ENCODE results near the gene ATP1A2. TPM values are rescaled to one million over a fixed set of nuclear protein-coding genes. Genes with fewer than 3 reads are reported as not detected.

Gene ATP1A2
- total RNA-seq, 1 experiment from 2014 or later, result 0.15 TPM

DNA sequence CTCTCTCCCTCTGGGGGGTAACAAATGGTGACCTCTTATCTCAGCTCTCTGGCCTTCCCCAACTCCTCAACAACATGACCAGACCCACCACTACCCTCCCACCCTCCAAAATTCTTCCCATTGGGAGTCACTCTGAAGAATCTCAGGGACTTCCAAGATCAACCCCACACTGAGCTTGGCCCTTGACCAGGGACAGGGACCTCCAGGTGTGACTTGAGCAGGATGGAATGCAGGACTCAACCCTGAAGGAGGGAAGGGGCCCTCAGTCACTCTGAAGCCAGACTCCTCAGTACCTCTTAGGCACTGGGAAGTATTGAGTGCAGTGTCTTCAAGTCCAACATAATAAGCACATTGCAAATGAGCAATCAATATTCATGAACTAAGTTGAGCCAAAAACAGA lies 76.7 kb downstream of the ATP1A2 start:
- peaks cover 7% of the 10 kb centered on the region; the same call in 1 of the 2 replicates for H3K4me1 ChIP-seq (ENCODE audit: control insufficient read depth, insufficient read depth, low read length)
- H3K9me3 ChIP-seq (ENCODE audit: control insufficient read depth, insufficient read depth, low read depth, low read length), result no peaks in the 10 kb centered on the region
- TF ChIP-seq TCF7L2 (IDR thresholded peaks at IDR 0.05; ENCODE audit: low read depth, low read length) (no peak), SIN3A (IDR thresholded peaks at IDR 0.05; ENCODE audit: borderline replicate concordance, insufficient read depth, low read depth, low read length) (no peak), POLR2AphosphoS5 (IDR thresholded peaks at IDR 0.05; ENCODE audit: low read depth, low read length) (no peak)
- TF ChIP-seq, protein P1, sequence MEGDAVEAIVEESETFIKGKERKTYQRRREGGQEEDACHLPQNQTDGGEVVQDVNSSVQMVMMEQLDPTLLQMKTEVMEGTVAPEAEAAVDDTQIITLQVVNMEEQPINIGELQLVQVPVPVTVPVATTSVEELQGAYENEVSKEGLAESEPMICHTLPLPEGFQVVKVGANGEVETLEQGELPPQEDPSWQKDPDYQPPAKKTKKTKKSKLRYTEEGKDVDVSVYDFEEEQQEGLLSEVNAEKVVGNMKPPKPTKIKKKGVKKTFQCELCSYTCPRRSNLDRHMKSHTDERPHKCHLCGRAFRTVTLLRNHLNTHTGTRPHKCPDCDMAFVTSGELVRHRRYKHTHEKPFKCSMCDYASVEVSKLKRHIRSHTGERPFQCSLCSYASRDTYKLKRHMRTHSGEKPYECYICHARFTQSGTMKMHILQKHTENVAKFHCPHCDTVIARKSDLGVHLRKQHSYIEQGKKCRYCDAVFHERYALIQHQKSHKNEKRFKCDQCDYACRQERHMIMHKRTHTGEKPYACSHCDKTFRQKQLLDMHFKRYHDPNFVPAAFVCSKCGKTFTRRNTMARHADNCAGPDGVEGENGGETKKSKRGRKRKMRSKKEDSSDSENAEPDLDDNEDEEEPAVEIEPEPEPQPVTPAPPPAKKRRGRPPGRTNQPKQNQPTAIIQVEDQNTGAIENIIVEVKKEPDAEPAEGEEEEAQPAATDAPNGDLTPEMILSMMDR (IDR thresholded peaks at IDR 0.05), result no peak
- TF ChIP-seq, protein P2, sequence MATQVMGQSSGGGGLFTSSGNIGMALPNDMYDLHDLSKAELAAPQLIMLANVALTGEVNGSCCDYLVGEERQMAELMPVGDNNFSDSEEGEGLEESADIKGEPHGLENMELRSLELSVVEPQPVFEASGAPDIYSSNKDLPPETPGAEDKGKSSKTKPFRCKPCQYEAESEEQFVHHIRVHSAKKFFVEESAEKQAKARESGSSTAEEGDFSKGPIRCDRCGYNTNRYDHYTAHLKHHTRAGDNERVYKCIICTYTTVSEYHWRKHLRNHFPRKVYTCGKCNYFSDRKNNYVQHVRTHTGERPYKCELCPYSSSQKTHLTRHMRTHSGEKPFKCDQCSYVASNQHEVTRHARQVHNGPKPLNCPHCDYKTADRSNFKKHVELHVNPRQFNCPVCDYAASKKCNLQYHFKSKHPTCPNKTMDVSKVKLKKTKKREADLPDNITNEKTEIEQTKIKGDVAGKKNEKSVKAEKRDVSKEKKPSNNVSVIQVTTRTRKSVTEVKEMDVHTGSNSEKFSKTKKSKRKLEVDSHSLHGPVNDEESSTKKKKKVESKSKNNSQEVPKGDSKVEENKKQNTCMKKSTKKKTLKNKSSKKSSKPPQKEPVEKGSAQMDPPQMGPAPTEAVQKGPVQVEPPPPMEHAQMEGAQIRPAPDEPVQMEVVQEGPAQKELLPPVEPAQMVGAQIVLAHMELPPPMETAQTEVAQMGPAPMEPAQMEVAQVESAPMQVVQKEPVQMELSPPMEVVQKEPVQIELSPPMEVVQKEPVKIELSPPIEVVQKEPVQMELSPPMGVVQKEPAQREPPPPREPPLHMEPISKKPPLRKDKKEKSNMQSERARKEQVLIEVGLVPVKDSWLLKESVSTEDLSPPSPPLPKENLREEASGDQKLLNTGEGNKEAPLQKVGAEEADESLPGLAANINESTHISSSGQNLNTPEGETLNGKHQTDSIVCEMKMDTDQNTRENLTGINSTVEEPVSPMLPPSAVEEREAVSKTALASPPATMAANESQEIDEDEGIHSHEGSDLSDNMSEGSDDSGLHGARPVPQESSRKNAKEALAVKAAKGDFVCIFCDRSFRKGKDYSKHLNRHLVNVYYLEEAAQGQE (IDR thresholded peaks at IDR 0.05; ENCODE audit: insufficient read depth in 1 of 2, low read depth in 2 of 2, low read length in 1 of 2), result no peak
- no peaks in the 10 kb centered on the region for H3K27me3 ChIP-seq (ENCODE audit: control insufficient read depth, insufficient read depth, low read length)
- no peaks in the 10 kb centered on the region for H3K36me3 ChIP-seq (ENCODE audit: control insufficient read depth, insufficient read depth, low read length)
- BruUV-seq (replicated peaks), result no TSS peak
- H3K4me3 ChIP-seq (ENCODE audit: low read depth in 2 of 2, low read length in 2 of 2), result no peak overlapping the region
- intact Hi-C loops (cut with micrococcal nuclease; ENCODE audit: unreplicated experiment), result loop anchor here (2.0 to 10.0 kb wide), 2 partner anchors 61 to 87 kb away; no protein-coding TSS in a partner anchor
- H3K27ac ChIP-seq (ENCODE audit: low read length), result no peak overlapping the region
- ChIA-PET POLR2A (interaction anchor here (0.6 kb wide), 1 partner anchor 96 kb away, joined by 4 read pairs; no protein-coding TSS in a partner anchor), CTCF (no interaction called here)
- ATAC-seq (no peak), DNase-seq (ENCODE audit: low read depth, low spot score) (no peak)
- in situ Hi-C loops (cut with HindIII; ENCODE audit: low pct_unique_long_range_greater_than_20kb, low sequenced_read_pairs), result no loop called here

Other genes starting within 250 kb of the ATP1A2 start
- gene CFAP45, start 215.6 kb upstream of the ATP1A2 start, total RNA-seq (2021; ENCODE audit: unreplicated experiment), result 1.6 TPM
- 474 TPM for gene TAGLN2, start 190.3 kb upstream of the ATP1A2 start, total RNA-seq (2021; ENCODE audit: unreplicated experiment)
- 0.51 TPM for gene IGSF9, start 170.1 kb upstream of the ATP1A2 start, total RNA-seq (2021; ENCODE audit: unreplicated experiment)
- not detected for gene SLAMF9, start 161.5 kb upstream of the ATP1A2 start, total RNA-seq (2021; ENCODE audit: unreplicated experiment)
- gene PIGM, start 83.8 kb upstream of the ATP1A2 start, total RNA-seq (2021; ENCODE audit: unreplicated experiment), result 4.4 TPM
- 0.08 TPM for gene KCNJ10, start 45.6 kb upstream of the ATP1A2 start, total RNA-seq (2021; ENCODE audit: unreplicated experiment)
- not detected for gene KCNJ9, start 34.2 kb upstream of the ATP1A2 start, total RNA-seq (2021; ENCODE audit: unreplicated experiment)
- gene IGSF8, start 17.1 kb upstream of the ATP1A2 start, total RNA-seq (2021; ENCODE audit: unreplicated experiment), result 18.8 TPM
- gene ATP1A4, start 35.8 kb downstream of the ATP1A2 start, total RNA-seq (2021; ENCODE audit: unreplicated experiment), result not detected
- not detected for gene CASQ1, start 74.8 kb downstream of the ATP1A2 start, total RNA-seq (2021; ENCODE audit: unreplicated experiment)
- gene PEA15, start 89.6 kb downstream of the ATP1A2 start, total RNA-seq (2021; ENCODE audit: unreplicated experiment), result 94.3 TPM
- gene DCAF8, start 146.8 kb downstream of the ATP1A2 start, total RNA-seq (2021; ENCODE audit: unreplicated experiment), result 127 TPM
- gene PEX19, start 169.4 kb downstream of the ATP1A2 start, total RNA-seq (2021; ENCODE audit: unreplicated experiment), result 55.1 TPM
- 118 TPM for gene COPA, start 227.5 kb downstream of the ATP1A2 start, total RNA-seq (2021; ENCODE audit: unreplicated experiment)
- gene NCSTN, start 227.6 kb downstream of the ATP1A2 start, total RNA-seq (2021; ENCODE audit: unreplicated experiment), result 93.7 TPM

All from Panc1 (cell line).